Superior temporal gyrus (tissue), 1 donor: ENCODE data around the gene MZT1.

Experiments used
- DNase-seq: peaks from one replicate; pipeline ENCODE4 v3.0.0-alpha.2; 2016; ENCODE audit errors: extremely low spot score

Gene MZT1

GRCh38 chr13:72680353-72680752 lies 47.1 kb downstream of the MZT1 start:
- DNase-seq, result no peak

- no peak for DNase-seq
These were observed 49.1 kb downstream of the MZT1 start for GRCh38 chr13:72678312-72678711.

GRCh38 chr13:72677431-72677830 lies 50.0 kb downstream of the MZT1 start:
- no peak for DNase-seq

GRCh38 chr13:72666391-72666790 lies 61.0 kb downstream of the MZT1 start:
- no peak for DNase-seq

GRCh38 chr13:72662548-72662947 lies 64.9 kb downstream of the MZT1 start:
- DNase-seq, result no peak
